Naive B cell (primary cell): ENCODE measurements around the gene SULT1C3. TPM values are rescaled to one million over a fixed set of nuclear protein-coding genes. Genes with fewer than 3 reads are reported as not detected.
"Not testable (repeated sequence)": the region's sequence is repeated elsewhere in the genome, so short reads cannot be mapped to it uniquely, and the experiment has no call there.

Experiments
- ATAC-seq, 2 donors: fragments of 150-1000 bp; cut with Tn5 transposase; 2 replicates each; pipeline ENCODE4 v1.10.0; 2021; ENCODE audit warnings: low read depth in 2 of 2, mild to moderate bottlenecking in 2 of 2, moderate library complexity in 2 of 2
- DNase-seq: peaks from one replicate; pipeline ENCODE4 v3.0.0; 2022
- H3K27ac Mint-ChIP-seq, 6 donors: one replicate each; pipeline ENCODE4 v1.8.0; 2020 to 2022; ENCODE audit warnings: mild to moderate bottlenecking in 6 of 6, mixed read lengths in 6 of 6, moderate library complexity in 5 of 6, inconsistent platforms in 2 of 6
- H3K27me3 Mint-ChIP-seq, 3 donors: one replicate each; pipeline ENCODE4 v1.8.0; 2021 to 2022; ENCODE audit warnings: mixed read lengths in 3 of 3, mild to moderate bottlenecking in 1 of 3
- H3K36me3 Mint-ChIP-seq, 2 donors: one replicate each; pipeline ENCODE4 v1.8.0; 2020 to 2022; ENCODE audit warnings: mixed read lengths in 2 of 2, inconsistent platforms in 1 of 2, mild to moderate bottlenecking in 1 of 2
- H3K4me1 Mint-ChIP-seq, 3 donors: one replicate each; pipeline ENCODE4 v1.8.0; 2020 to 2022; ENCODE audit warnings: mixed read lengths in 3 of 3, inconsistent platforms in 1 of 3, mild to moderate bottlenecking in 1 of 3, moderate library complexity in 1 of 3
- H3K4me3 Mint-ChIP-seq, 8 donors: one replicate each; pipeline ENCODE4 v1.8.0; 2020 to 2022; ENCODE audit warnings: mild to moderate bottlenecking in 8 of 8, mixed read lengths in 8 of 8, moderate library complexity in 8 of 8, inconsistent platforms in 2 of 8
- H3K9me3 Mint-ChIP-seq, 7 donors: one replicate each; pipeline ENCODE4 v1.8.0; 2020 to 2022; ENCODE audit warnings: mixed read lengths in 7 of 7, mild to moderate bottlenecking in 5 of 7, inconsistent platforms in 2 of 7, moderate library complexity in 1 of 7
- polyA plus RNA-seq, 6 donors: library from polyadenylated mRNA; unstranded; fragments of 300-500 nt; fragmentation: Illumina TruSeq; gene quantifications; one replicate each; pipeline ENCODE4 v1.2.3, GENCODE V29; 2021; ENCODE audit warnings: low read depth in 6 of 6

Gene SULT1C3
- polyA plus RNA-seq, 6 donors from 2014 or later: not detected

- Mint-ChIP-seq H3K27me3 (peaks cover 0 to 5% (median 5%) of the 10 kb centered on the region in 3 donors), H3K27ac (no peak overlapping the region), H3K4me3 (no peak overlapping the region), H3K36me3 (no peaks in the 10 kb centered on the region), H3K9me3 (no peaks in the 10 kb centered on the region), H3K4me1 (no peaks in the 10 kb centered on the region)
- ATAC-seq (no peak), DNase-seq (no peak)
These were observed 22.3 kb downstream of the SULT1C3 start for GRCh38 chr2:108262036-108262435.

- DNase-seq (no peak), ATAC-seq (no peak)
- no peaks in the 10 kb centered on the region for H3K36me3 Mint-ChIP-seq
- H3K9me3 Mint-ChIP-seq: no peaks in the 10 kb centered on the region
- H3K4me1 Mint-ChIP-seq: no peaks in the 10 kb centered on the region
- H3K27me3 Mint-ChIP-seq: peaks cover 0 to 5% (median 5%) of the 10 kb centered on the region in 3 donors
- no peak overlapping the region for H3K27ac Mint-ChIP-seq
- no peak overlapping the region for H3K4me3 Mint-ChIP-seq
These were observed 23.6 kb downstream of the SULT1C3 start for GRCh38 chr2:108263401-108263800.

GRCh38 chr2:108266218-108266617 is 26.4 kb downstream of the SULT1C3 start:
- no peak overlapping the region for H3K4me3 Mint-ChIP-seq
- no peak for DNase-seq
- no peak overlapping the region for H3K27ac Mint-ChIP-seq
- ATAC-seq: no peak
- H3K4me1 Mint-ChIP-seq: no peaks in the 10 kb centered on the region
- H3K36me3 Mint-ChIP-seq: no peaks in the 10 kb centered on the region
- peaks cover 9 to 13% (median 12%) of the 10 kb centered on the region in 3 donors for H3K27me3 Mint-ChIP-seq
- peaks cover 0 to 4% (median 0%) of the 10 kb centered on the region in 7 donors for H3K9me3 Mint-ChIP-seq

DNA sequence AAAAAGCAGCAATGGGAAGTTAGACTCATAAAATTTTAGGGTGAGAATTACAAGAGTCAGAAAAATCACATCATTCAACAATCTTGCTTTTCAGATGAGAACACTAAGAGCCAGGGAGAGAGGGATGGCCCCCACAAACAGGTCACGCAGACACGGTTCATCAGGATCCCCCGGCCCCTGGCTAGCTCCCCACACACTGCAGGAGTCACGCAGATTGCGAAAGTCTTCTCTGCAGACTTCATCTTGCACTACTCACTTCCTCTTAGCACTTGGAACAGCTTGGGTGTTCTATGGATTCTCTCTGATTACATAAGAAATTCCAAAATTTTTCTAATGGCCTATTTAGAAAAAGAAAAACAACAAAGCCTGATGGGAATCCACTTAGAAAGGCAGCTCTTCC is 27.3 kb downstream of the SULT1C3 start:
- ATAC-seq (no peak), DNase-seq (no peak)
- no peak overlapping the region for H3K4me3 Mint-ChIP-seq
- peaks cover 0 to 4% (median 0%) of the 10 kb centered on the region in 7 donors for H3K9me3 Mint-ChIP-seq
- no peak overlapping the region for H3K27ac Mint-ChIP-seq
- no peaks in the 10 kb centered on the region for H3K4me1 Mint-ChIP-seq
- no peaks in the 10 kb centered on the region for H3K36me3 Mint-ChIP-seq
- H3K27me3 Mint-ChIP-seq: peaks cover 9 to 16% (median 13%) of the 10 kb centered on the region in 3 donors

DNA sequence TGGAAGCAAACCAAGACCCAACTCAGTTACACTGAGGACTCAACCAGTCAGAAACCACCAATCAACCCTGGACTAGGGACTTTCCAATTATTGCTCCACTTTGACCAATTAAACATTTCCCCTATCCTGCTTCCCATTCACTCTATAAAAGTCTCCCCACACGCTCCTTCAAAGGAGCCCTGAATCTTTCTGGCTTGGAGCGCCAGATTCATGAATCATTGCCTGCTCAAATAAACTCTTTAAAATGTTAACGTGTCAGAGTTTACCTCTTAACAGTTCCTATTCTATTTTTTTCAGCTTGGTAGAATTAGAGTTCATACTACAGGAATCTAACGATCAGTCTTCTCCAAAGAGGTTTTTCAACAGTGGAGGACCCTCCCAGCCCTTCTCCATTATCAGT is 28.2 kb downstream of the SULT1C3 start:
- ATAC-seq (no peak), DNase-seq (no peak)
- H3K36me3 Mint-ChIP-seq: no peaks in the 10 kb centered on the region

DNA sequence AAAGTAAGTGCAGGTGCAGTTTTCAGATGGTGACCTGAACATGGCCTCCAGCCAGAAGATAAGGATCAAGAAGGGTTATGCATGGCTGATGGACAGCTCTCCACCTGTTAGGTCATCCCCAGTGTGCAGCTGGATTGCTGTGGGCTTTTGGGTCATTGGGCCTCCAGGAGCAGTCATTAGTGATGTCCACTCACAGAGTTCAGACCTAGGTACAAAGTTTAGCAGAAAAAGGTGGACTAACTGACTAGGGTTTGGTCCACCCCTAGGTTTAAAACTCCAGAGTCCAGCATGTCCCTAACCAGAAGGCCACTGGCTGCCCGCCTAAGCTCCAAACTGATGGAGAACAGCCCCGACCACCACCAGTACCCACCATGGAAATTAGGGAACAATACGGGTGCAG is 30.6 kb downstream of the SULT1C3 start:
- H3K36me3 Mint-ChIP-seq: no peaks in the 10 kb centered on the region

More for the DNA sequence above, 28.2 kb downstream of the SULT1C3 start:
- Mint-ChIP-seq H3K4me1 (no peaks in the 10 kb centered on the region), H3K27ac (no peak overlapping the region), H3K9me3 (peaks cover 0 to 4% (median 0%) of the 10 kb centered on the region in 7 donors), H3K27me3 (peaks cover 9 to 16% (median 13%) of the 10 kb centered on the region in 3 donors), H3K4me3 (no peak overlapping the region)

GRCh38 chr2:108270768-108271506 is 31.2 kb downstream of the SULT1C3 start:
- ATAC-seq (no peak), DNase-seq (no peak)
- Mint-ChIP-seq H3K36me3 (no peaks in the 10 kb centered on the region), H3K9me3 (peaks cover 0 to 4% (median 1%) of the 10 kb centered on the region in 7 donors), H3K4me1 (no peaks in the 10 kb centered on the region), H3K27ac (no peak overlapping the region), H3K4me3 (no peak overlapping the region), H3K27me3 (peaks cover 4 to 16% (median 8%) of the 10 kb centered on the region in 3 donors)

More for the DNA sequence above, 30.6 kb downstream of the SULT1C3 start:
- Mint-ChIP-seq H3K4me3 (no peak overlapping the region), H3K4me1 (no peaks in the 10 kb centered on the region), H3K27ac (no peak overlapping the region), H3K9me3 (peaks cover 0 to 4% (median 1%) of the 10 kb centered on the region in 7 donors), H3K27me3 (peaks cover 8 to 16% (median 8%) of the 10 kb centered on the region in 3 donors)
- DNase-seq (no peak), ATAC-seq (no peak)

- H3K4me1 Mint-ChIP-seq: no peaks in the 10 kb centered on the region
- ATAC-seq (no peak), DNase-seq (no peak)
- H3K9me3 Mint-ChIP-seq: peaks cover 0 to 4% (median 1%) of the 10 kb centered on the region in 7 donors
- H3K27me3 Mint-ChIP-seq: peaks cover 4 to 16% (median 8%) of the 10 kb centered on the region in 3 donors
- H3K4me3 Mint-ChIP-seq: no peak overlapping the region
- no peak overlapping the region for H3K27ac Mint-ChIP-seq
- H3K36me3 Mint-ChIP-seq: no peaks in the 10 kb centered on the region
These were observed 32.0 kb downstream of the SULT1C3 start for GRCh38 chr2:108271691-108272253.

DNA sequence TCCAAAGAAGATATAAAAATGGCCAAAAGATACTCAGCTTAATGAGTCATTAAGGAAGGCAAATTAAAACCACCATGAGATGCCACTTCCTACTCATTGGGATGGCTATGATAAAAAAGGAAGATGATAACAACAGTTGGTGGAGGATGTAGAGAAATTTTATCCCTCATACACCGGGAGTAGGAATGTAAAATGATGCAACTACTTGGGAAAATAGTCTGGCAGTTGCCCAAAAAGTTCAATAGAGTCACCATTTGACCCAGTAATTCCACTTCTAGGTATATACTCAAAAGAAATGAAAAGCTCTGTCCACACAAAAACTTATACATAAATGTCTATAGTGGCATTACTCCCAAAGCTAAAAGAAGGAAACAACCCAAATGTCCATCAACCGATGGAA is 38.9 kb downstream of the SULT1C3 start:
- no peaks in the 10 kb centered on the region for H3K36me3 Mint-ChIP-seq
- DNase-seq (no peak), ATAC-seq (no peak)
- no peak overlapping the region for H3K27ac Mint-ChIP-seq
- no peaks in the 10 kb centered on the region for H3K4me1 Mint-ChIP-seq
- peaks cover 6 to 14% (median 8%) of the 10 kb centered on the region in 3 donors for H3K27me3 Mint-ChIP-seq
- H3K9me3 Mint-ChIP-seq: peaks cover 0 to 10% (median 4%) of the 10 kb centered on the region in 7 donors
- H3K4me3 Mint-ChIP-seq: no peak overlapping the region

DNA sequence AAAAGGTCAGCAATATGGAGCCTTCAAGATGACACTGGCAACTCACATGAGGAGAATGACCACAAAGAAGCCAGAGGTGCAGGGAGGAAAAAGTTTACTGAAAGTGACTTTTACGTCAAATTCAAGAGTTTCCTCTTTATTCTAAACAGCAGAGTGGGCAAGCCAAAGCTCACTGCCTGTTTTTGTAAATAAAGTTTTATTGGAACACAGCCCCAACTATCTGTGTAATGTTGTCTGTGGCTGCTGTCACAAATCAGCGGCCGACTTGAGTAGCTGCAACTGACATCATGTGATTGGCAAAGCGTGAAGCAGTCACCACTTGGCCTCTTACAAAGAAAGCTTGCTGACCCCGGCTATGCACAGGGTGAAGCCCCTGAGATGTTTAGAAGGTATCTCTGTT is 39.7 kb downstream of the SULT1C3 start:
- no peaks in the 10 kb centered on the region for H3K4me1 Mint-ChIP-seq
- H3K27me3 Mint-ChIP-seq: peaks cover 6 to 14% (median 8%) of the 10 kb centered on the region in 3 donors
- DNase-seq (no peak), ATAC-seq (no peak)
- no peak overlapping the region for H3K4me3 Mint-ChIP-seq
- no peaks in the 10 kb centered on the region for H3K36me3 Mint-ChIP-seq
- H3K27ac Mint-ChIP-seq: no peak overlapping the region
- peaks cover 0 to 12% (median 4%) of the 10 kb centered on the region in 7 donors for H3K9me3 Mint-ChIP-seq

- H3K4me3 Mint-ChIP-seq: no peak overlapping the region
- H3K36me3 Mint-ChIP-seq: no peaks in the 10 kb centered on the region
- ATAC-seq: no peak
- DNase-seq: no peak
- no peak overlapping the region for H3K27ac Mint-ChIP-seq
- H3K9me3 Mint-ChIP-seq: peaks cover 0 to 22% (median 4%) of the 10 kb centered on the region in 7 donors
- no peaks in the 10 kb centered on the region for H3K4me1 Mint-ChIP-seq
- H3K27me3 Mint-ChIP-seq: peaks cover 6 to 16% (median 14%) of the 10 kb centered on the region in 3 donors
These were observed 40.7 kb downstream of the SULT1C3 start for GRCh38 chr2:108280466-108280865.

GRCh38 chr2:108284566-108284965 is 44.8 kb downstream of the SULT1C3 start:
- H3K4me1 Mint-ChIP-seq, DNase-seq, H3K27ac Mint-ChIP-seq, ATAC-seq, H3K36me3 Mint-ChIP-seq, H3K4me3 Mint-ChIP-seq: not testable (repeated sequence)
- H3K9me3 Mint-ChIP-seq: peaks cover 0 to 23% (median 4%) of the 10 kb centered on the region in 7 donors
- H3K27me3 Mint-ChIP-seq: peaks cover 0 to 15% (median 4%) of the 10 kb centered on the region in 3 donors

- H3K27ac Mint-ChIP-seq: no peak overlapping the region
- H3K4me1 Mint-ChIP-seq: no peaks in the 10 kb centered on the region
- DNase-seq: no peak
- no peaks in the 10 kb centered on the region for H3K36me3 Mint-ChIP-seq
- H3K27me3 Mint-ChIP-seq: peaks cover 0 to 15% (median 4%) of the 10 kb centered on the region in 3 donors
- ATAC-seq: no peak
- H3K4me3 Mint-ChIP-seq: no peak overlapping the region
- peaks cover 0 to 23% (median 4%) of the 10 kb centered on the region in 7 donors for H3K9me3 Mint-ChIP-seq
These were observed 45.8 kb downstream of the SULT1C3 start for GRCh38 chr2:108285616-108286015.

DNA sequence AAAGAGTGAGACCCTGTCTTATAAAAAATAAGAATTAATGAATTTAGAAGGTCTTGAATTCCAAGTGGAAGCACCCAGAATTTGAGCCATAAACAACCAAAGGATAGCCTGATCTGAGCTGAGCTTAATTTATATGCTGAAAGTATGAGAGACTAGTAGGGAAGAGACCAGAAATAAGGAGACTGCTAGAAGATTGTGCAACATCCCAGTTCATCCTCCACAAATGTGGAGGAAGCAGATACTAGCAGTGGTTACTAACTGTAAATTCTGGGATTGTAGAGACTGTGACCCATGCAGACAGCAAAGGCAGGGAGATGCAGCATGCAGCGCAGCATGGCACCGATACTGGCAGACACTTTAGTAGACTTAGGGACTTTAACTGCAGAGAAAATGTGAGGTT is 47.4 kb downstream of the SULT1C3 start:
- H3K27me3 Mint-ChIP-seq: peaks cover 0 to 15% (median 4%) of the 10 kb centered on the region in 3 donors
- peaks cover 1 to 23% (median 5%) of the 10 kb centered on the region in 7 donors for H3K9me3 Mint-ChIP-seq
- DNase-seq: no peak
- no peak overlapping the region for H3K27ac Mint-ChIP-seq
- H3K4me3 Mint-ChIP-seq: no peak overlapping the region
- no peak for ATAC-seq
- H3K4me1 Mint-ChIP-seq: no peaks in the 10 kb centered on the region
- H3K36me3 Mint-ChIP-seq: no peaks in the 10 kb centered on the region
